WTC11 (cell line): ENCODE data around the gene STAG2. TPM values are rescaled to one million over a fixed set of nuclear protein-coding genes. Genes with fewer than 3 reads are reported as not detected.

Experiments used
- ATAC-seq: fragments of 200-7000 bp; cut with Tn5 transposase; 2 replicates; pipeline ENCODE4 v1.10.0; 2021; ENCODE audit warnings: mild to moderate bottlenecking, moderate library complexity
- CTCF ChIA-PET: fragments of 300-600 bp; sonication (Branson Sonifier 250); formaldehyde crosslinking; loops from one replicate; lab custom pipeline; 2021; ENCODE audit warnings: antibody characterized with exemption; lab: Charles Lee
- POLR2A ChIA-PET: fragments of 350-600 bp; sonication (Branson Sonifier 250); formaldehyde crosslinking; loops from one replicate; lab custom pipeline; 2021; ENCODE audit warnings: antibody characterized with exemption; lab: Charles Lee
- DNase-seq: peaks from one replicate; pipeline ENCODE4 v3.0.0; 2021; ENCODE audit warnings: low spot score
- H3K27ac Mint-ChIP-seq: 2 replicates; pipeline ENCODE4 v1.8.0; 2021; ENCODE audit warnings: mixed read lengths
- H3K27me3 Mint-ChIP-seq: 2 replicates; pipeline ENCODE4 v1.8.0; 2021; ENCODE audit warnings: low read depth, mild to moderate bottlenecking, moderate library complexity, mixed read lengths
- H3K36me3 Mint-ChIP-seq: 2 replicates; pipeline ENCODE4 v1.8.0; 2021; ENCODE audit warnings: mixed read lengths
- H3K4me1 Mint-ChIP-seq: 2 replicates; pipeline ENCODE4 v1.8.0; 2022; ENCODE audit warnings: mixed read lengths
- H3K4me3 Mint-ChIP-seq: 2 replicates; pipeline ENCODE4 v1.8.0; 2021; ENCODE audit warnings: mild to moderate bottlenecking, moderate library complexity, mixed read lengths
- H3K9me3 Mint-ChIP-seq: 2 replicates; pipeline ENCODE4 v1.8.0; 2021; ENCODE audit warnings: mixed read lengths
- AR ChIP-seq: fragments of 250-450 bp; sonication (Bioruptor Pico); IDR thresholded peaks from 2 replicates; pipeline ENCODE4 v1.9.0; 2021; ENCODE audit warnings: mild to moderate bottlenecking
- E2F5 ChIP-seq: sonication (generic); formaldehyde crosslinking; IDR thresholded peaks from 2 replicates; pipeline ENCODE4 v1.8.1; 2022; ENCODE audit warnings: mild to moderate bottlenecking, moderate library complexity, missing genetic modification reagents
- EMX1 ChIP-seq: fragments of 250-450 bp; sonication (Bioruptor Pico); IDR thresholded peaks from 2 replicates; pipeline ENCODE4 v1.8.0; 2021; ENCODE audit warnings: mild to moderate bottlenecking
- GABPB1 ChIP-seq: sonication (generic); formaldehyde crosslinking; IDR thresholded peaks from 2 replicates; pipeline ENCODE4 v1.8.1; 2023; ENCODE audit warnings: mild to moderate bottlenecking, missing genetic modification reagents
- GRHL2 ChIP-seq: fragments of 250-450 bp; sonication (Bioruptor Pico); IDR thresholded peaks from 2 replicates; pipeline ENCODE4 v1.8.0; 2022; ENCODE audit warnings: mild to moderate bottlenecking, moderate library complexity; ENCODE audit not compliant: insufficient replicate concordance, severe bottlenecking
- MLX ChIP-seq: sonication (generic); formaldehyde crosslinking; IDR thresholded peaks from 2 replicates; pipeline ENCODE4 v1.8.1; 2023; ENCODE audit warnings: mild to moderate bottlenecking, missing genetic modification reagents, moderate library complexity
- MXD4 ChIP-seq: fragments of 250-450 bp; sonication (Bioruptor Pico); IDR thresholded peaks from 2 replicates; pipeline ENCODE4 v1.8.0; 2021; ENCODE audit warnings: mild to moderate bottlenecking, moderate library complexity, borderline replicate concordance
- PRRX2 ChIP-seq: fragments of 250-450 bp; sonication (Bioruptor Pico); IDR thresholded peaks from 2 replicates; pipeline ENCODE4 v1.8.0; 2021; ENCODE audit warnings: mild to moderate bottlenecking
- SMAD4 ChIP-seq: sonication (generic); formaldehyde crosslinking; IDR thresholded peaks from 2 replicates; pipeline ENCODE4 v1.8.0; 2022; ENCODE audit warnings: mild to moderate bottlenecking, missing genetic modification reagents
- TP53 ChIP-seq: sonication (generic); formaldehyde crosslinking; IDR thresholded peaks from 2 replicates; pipeline ENCODE4 v1.8.1; 2023; ENCODE audit warnings: mild to moderate bottlenecking, missing genetic modification reagents
- USF2 ChIP-seq: sonication (generic); formaldehyde crosslinking; IDR thresholded peaks from 2 replicates; pipeline ENCODE4 v1.8.1; 2023; ENCODE audit warnings: mild to moderate bottlenecking, missing genetic modification reagents, moderate library complexity
- ZNF219 ChIP-seq: sonication (generic); formaldehyde crosslinking; IDR thresholded peaks from 2 replicates; pipeline ENCODE4 v1.8.0; 2023; ENCODE audit warnings: missing genetic modification reagents, mild to moderate bottlenecking, borderline replicate concordance
- ZNF317 ChIP-seq: sonication (generic); formaldehyde crosslinking; IDR thresholded peaks from 2 replicates; pipeline ENCODE4 v1.8.1; 2023; ENCODE audit warnings: low read depth, mild to moderate bottlenecking, moderate library complexity, missing genetic modification reagents, borderline replicate concordance
- ZNF396 ChIP-seq: fragments of 250-450 bp; sonication (Bioruptor Pico); IDR thresholded peaks from 2 replicates; pipeline ENCODE4 v1.8.0; 2021; ENCODE audit warnings: mild to moderate bottlenecking, moderate library complexity, borderline replicate concordance
- ZNF423 ChIP-seq: fragments of 250-450 bp; sonication (Bioruptor Pico); IDR thresholded peaks from 2 replicates; pipeline ENCODE4 v2.1.2; 2022; ENCODE audit warnings: mild to moderate bottlenecking, moderate library complexity
- total RNA-seq: library from RNA; stranded (reverse); gene quantifications from 3 replicates; pipeline ENCODE4 v1.2.3, GENCODE V29; 2021
- TF ChIP-seq, protein P1 (sequence below): sonication (generic); formaldehyde crosslinking; IDR thresholded peaks from 2 replicates; pipeline ENCODE4 v1.8.0; 2022; ENCODE audit warnings: mild to moderate bottlenecking, missing genetic modification reagents
- TF ChIP-seq, protein P2 (sequence below): fragments of 250-450 bp; sonication (Bioruptor Pico); IDR thresholded peaks from 2 replicates; pipeline ENCODE4 v1.9.0; 2021; ENCODE audit warnings: moderate library complexity, mild to moderate bottlenecking, inconsistent platforms, borderline replicate concordance
- TF ChIP-seq, protein P3 (sequence below): fragments of 250-450 bp; sonication (Bioruptor Pico); IDR thresholded peaks from 2 replicates; pipeline ENCODE4 v1.9.0; 2021; ENCODE audit warnings: mild to moderate bottlenecking
- TF ChIP-seq, protein P4 (sequence below): sonication (generic); formaldehyde crosslinking; IDR thresholded peaks from 2 replicates; pipeline ENCODE4 v1.8.1; 2022; ENCODE audit warnings: low read depth, missing genetic modification reagents, borderline replicate concordance
- TF ChIP-seq, protein P5 (sequence below): sonication (generic); formaldehyde crosslinking; IDR thresholded peaks from 2 replicates; pipeline ENCODE4 v1.8.0; 2023; ENCODE audit warnings: missing genetic modification reagents
- TF ChIP-seq, protein P6 (sequence below): fragments of 250-450 bp; sonication (Bioruptor Pico); IDR thresholded peaks from 2 replicates; pipeline ENCODE4 v2.1.2; 2022; ENCODE audit warnings: mild to moderate bottlenecking, moderate library complexity

The STAG2 gene
- total RNA-seq, 1 experiment from 2014 or later = 70.5 TPM

GRCh38 chrX:123943074-123943473 lies 18.4 kb upstream of the STAG2 start:
- POLR2A ChIA-PET = no interaction called here
- no peaks in the 10 kb centered on the region for H3K36me3 Mint-ChIP-seq
- ATAC-seq (no peak), DNase-seq (no peak)
- no peak for TF ChIP-seq USF2
- TF ChIP-seq MXD4 (CRISPR knock-in tag) = no peak
- TF ChIP-seq PRRX2 (CRISPR knock-in tag) = no peak
- CTCF ChIA-PET = no interaction called here
- no peaks in the 10 kb centered on the region for H3K27me3 Mint-ChIP-seq
- no peak overlapping the region for H3K4me3 Mint-ChIP-seq
- no peaks in the 10 kb centered on the region for H3K9me3 Mint-ChIP-seq
- peaks cover 16% of the 10 kb centered on the region for H3K4me1 Mint-ChIP-seq
- H3K27ac Mint-ChIP-seq = 0 out of 2 replicates have a peak overlapping the region, but pooled peaks have one; percentile 27

DNA sequence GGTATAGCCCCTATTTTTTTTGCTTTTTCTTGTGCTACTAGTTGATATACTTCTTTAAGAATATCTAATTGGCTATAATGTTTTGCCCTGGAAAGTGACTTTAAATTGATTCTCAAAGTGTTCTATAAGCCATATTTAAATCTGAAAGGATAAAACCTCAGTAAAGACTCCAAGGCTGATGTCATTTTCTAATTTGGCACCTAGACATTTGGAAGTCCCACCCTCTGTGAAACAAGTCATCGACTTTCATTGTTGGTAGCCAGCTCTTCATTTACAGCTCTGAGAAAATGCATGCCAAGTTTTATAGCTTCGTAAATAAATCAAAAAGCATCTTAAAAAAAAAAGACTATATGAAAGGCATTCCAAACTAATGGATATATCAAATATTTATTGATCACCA lies 18.0 kb upstream of the STAG2 start:
- no peak overlapping the region for H3K27ac Mint-ChIP-seq
- no peak overlapping the region for H3K4me3 Mint-ChIP-seq
- H3K4me1 Mint-ChIP-seq = peaks cover 16% of the 10 kb centered on the region
- no peak for TF ChIP-seq USF2
- no peak for TF ChIP-seq AR
- no peak for TF ChIP-seq GRHL2
- TF ChIP-seq, protein P1, sequence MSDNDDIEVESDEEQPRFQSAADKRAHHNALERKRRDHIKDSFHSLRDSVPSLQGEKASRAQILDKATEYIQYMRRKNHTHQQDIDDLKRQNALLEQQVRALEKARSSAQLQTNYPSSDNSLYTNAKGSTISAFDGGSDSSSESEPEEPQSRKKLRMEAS (CRISPR knock-in tag) = no peak
- TF ChIP-seq, protein P2, sequence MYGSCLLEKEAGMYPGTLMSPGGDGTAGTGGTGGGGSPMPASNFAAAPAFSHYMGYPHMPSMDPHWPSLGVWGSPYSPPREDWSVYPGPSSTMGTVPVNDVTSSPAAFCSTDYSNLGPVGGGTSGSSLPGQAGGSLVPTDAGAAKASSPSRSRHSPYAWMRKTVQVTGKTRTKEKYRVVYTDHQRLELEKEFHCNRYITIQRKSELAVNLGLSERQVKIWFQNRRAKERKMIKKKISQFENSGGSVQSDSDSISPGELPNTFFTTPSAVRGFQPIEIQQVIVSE (CRISPR knock-in tag) = no peak
- no peak for TF ChIP-seq ZNF396 (CRISPR knock-in tag)
- no peak for TF ChIP-seq SMAD4
- no peak for TF ChIP-seq PRRX2 (CRISPR knock-in tag)
- ChIA-PET CTCF (no interaction called here), POLR2A (no interaction called here)
- no peaks in the 10 kb centered on the region for H3K36me3 Mint-ChIP-seq
- DNase-seq (no peak), ATAC-seq (no peak)
- no peaks in the 10 kb centered on the region for H3K9me3 Mint-ChIP-seq
- no peaks in the 10 kb centered on the region for H3K27me3 Mint-ChIP-seq

DNA sequence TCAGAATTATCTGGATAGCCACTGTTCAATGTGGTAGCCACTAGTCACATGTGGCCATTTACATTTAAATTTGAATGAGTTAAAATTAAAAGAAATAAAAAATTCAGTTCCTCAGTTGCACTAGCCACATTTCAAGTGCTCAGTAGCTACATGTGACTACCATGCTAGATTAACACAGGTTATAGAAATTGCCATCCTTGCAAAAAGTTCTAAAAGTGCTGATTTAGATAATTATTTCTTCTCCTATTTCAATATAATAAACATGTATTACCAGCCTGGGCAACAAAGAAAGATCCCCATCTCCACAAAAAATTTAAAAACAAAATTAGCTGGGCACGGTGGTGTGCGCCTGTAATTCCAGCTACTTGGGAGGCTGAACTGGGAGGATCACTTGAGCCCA lies 11.7 kb upstream of the STAG2 start:
- ChIA-PET POLR2A (no interaction called here), CTCF (no interaction called here)
- DNase-seq (no peak), ATAC-seq (no peak)
- H3K4me1 Mint-ChIP-seq = 0 out of 2 replicates have a peak, but pooled peaks cover 3% of the 10 kb centered on the region
- no peaks in the 10 kb centered on the region for H3K9me3 Mint-ChIP-seq
- H3K4me3 Mint-ChIP-seq = no peak overlapping the region
- H3K27me3 Mint-ChIP-seq = no peaks in the 10 kb centered on the region
- H3K27ac Mint-ChIP-seq = no peak overlapping the region
- H3K36me3 Mint-ChIP-seq = no peaks in the 10 kb centered on the region
- TF ChIP-seq, protein P3, sequence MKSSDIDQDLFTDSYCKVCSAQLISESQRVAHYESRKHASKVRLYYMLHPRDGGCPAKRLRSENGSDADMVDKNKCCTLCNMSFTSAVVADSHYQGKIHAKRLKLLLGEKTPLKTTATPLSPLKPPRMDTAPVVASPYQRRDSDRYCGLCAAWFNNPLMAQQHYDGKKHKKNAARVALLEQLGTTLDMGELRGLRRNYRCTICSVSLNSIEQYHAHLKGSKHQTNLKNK = no peak
- TF ChIP-seq, protein P4, sequence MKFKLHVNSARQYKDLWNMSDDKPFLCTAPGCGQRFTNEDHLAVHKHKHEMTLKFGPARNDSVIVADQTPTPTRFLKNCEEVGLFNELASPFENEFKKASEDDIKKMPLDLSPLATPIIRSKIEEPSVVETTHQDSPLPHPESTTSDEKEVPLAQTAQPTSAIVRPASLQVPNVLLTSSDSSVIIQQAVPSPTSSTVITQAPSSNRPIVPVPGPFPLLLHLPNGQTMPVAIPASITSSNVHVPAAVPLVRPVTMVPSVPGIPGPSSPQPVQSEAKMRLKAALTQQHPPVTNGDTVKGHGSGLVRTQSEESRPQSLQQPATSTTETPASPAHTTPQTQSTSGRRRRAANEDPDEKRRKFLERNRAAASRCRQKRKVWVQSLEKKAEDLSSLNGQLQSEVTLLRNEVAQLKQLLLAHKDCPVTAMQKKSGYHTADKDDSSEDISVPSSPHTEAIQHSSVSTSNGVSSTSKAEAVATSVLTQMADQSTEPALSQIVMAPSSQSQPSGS (CRISPR knock-in tag) = no peak
- TF ChIP-seq ZNF317 (CRISPR knock-in tag) (no peak), MLX (CRISPR knock-in tag) (no peak), EMX1 (CRISPR knock-in tag) (no peak), MXD4 (CRISPR knock-in tag) (no peak), TP53 (CRISPR knock-in tag) (no peak), ZNF219 (no peak), ZNF423 (CRISPR knock-in tag) (no peak), E2F5 (CRISPR knock-in tag) (no peak), GABPB1 (CRISPR knock-in tag) (no peak)
- TF ChIP-seq, protein P5, sequence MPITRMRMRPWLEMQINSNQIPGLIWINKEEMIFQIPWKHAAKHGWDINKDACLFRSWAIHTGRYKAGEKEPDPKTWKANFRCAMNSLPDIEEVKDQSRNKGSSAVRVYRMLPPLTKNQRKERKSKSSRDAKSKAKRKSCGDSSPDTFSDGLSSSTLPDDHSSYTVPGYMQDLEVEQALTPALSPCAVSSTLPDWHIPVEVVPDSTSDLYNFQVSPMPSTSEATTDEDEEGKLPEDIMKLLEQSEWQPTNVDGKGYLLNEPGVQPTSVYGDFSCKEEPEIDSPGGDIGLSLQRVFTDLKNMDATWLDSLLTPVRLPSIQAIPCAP (CRISPR knock-in tag) = no peak
- TF ChIP-seq, protein P6, sequence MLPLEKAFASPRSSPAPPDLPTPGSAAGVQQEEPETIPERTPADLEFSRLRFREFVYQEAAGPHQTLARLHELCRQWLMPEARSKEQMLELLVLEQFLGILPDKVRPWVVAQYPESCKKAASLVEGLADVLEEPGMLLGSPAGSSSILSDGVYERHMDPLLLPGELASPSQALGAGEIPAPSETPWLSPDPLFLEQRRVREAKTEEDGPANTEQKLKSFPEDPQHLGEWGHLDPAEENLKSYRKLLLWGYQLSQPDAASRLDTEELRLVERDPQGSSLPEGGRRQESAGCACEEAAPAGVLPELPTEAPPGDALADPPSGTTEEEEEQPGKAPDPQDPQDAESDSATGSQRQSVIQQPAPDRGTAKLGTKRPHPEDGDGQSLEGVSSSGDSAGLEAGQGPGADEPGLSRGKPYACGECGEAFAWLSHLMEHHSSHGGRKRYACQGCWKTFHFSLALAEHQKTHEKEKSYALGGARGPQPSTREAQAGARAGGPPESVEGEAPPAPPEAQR (CRISPR knock-in tag) = no peak
